Aorta (tissue), 5 donors: Measurements from ENCODE around the gene MBD6. TPM values are rescaled to one million over a fixed set of nuclear protein-coding genes. Genes with fewer than 3 reads are reported as not detected.
"Not testable (repeated sequence)": the region's sequence is repeated elsewhere in the genome, so short reads cannot be mapped to it uniquely, and the experiment has no call there.

ENCODE experiments used
- ATAC-seq: fragments of 200-7000 bp; cut with Tn5 transposase; one replicate; pipeline ENCODE4 v1.9.1; 2022; ENCODE audit warnings: moderate library complexity; ENCODE audit not compliant: low FRiP score
- DNase-seq, 2 donors: peaks; one replicate each; pipeline ENCODE4 v3.0.0-alpha.2; 2020
- H3K27ac ChIP-seq, 2 donors: one replicate each; pipeline ENCODE4 v1.5.1; 2013; ENCODE audit warnings: low read length in 2 of 2, mild to moderate bottlenecking in 2 of 2, moderate library complexity in 2 of 2, control low read depth in 1 of 2, inconsistent platforms in 1 of 2, low read depth in 1 of 2
- H3K27me3 ChIP-seq, 2 donors: one replicate each; pipeline ENCODE4 v1.6.1; 2013; ENCODE audit warnings: control low read depth in 1 of 2, low read length in 1 of 2, mild to moderate bottlenecking in 1 of 2, moderate library complexity in 1 of 2; ENCODE audit not compliant: insufficient read depth in 2 of 2, control insufficient read depth in 1 of 2
- H3K36me3 ChIP-seq, 2 donors: one replicate each; pipeline ENCODE4 v1.6.1; 2013; ENCODE audit warnings: control low read depth in 1 of 2, low read length in 1 of 2, mild to moderate bottlenecking in 1 of 2; ENCODE audit not compliant: insufficient read depth in 2 of 2, control insufficient read depth in 1 of 2
- H3K4me1 ChIP-seq, 2 donors: one replicate each; pipeline ENCODE4 v1.6.1; 2013; ENCODE audit warnings: low read length in 2 of 2, control low read depth in 1 of 2, mild to moderate bottlenecking in 1 of 2, moderate library complexity in 1 of 2; ENCODE audit not compliant: insufficient read depth in 2 of 2, control insufficient read depth in 1 of 2
- H3K4me3 ChIP-seq, 2 donors: one replicate each; pipeline ENCODE4 v1.5.1; 2013; ENCODE audit warnings: low read length in 2 of 2, control low read depth in 1 of 2, mild to moderate bottlenecking in 1 of 2
- H3K9me3 ChIP-seq: one replicate; pipeline ENCODE4 v1.6.1; 2013; ENCODE audit warnings: mild to moderate bottlenecking, low read length; ENCODE audit not compliant: control insufficient read depth
- WGBS, 2 donors: extraction: QIAGEN DNeasy Blood & Tissue Kit; methylation state at CpG; one replicate each; pipeline ENCODE4 v1.1.7; 2013; 5-methylcytosine and 5-hydroxymethylcytosine counted together
- intact Hi-C, 2 donors: fragments of 100-400 bp; cut with DNase I; formaldehyde crosslinking; loops; one replicate each; pipeline versions ENCODE4 v1.14.2 to v1.15.0; 2022
- polyA plus RNA-seq, 2 donors: library from polyadenylated mRNA; stranded (reverse); fragments of 200-250 nt; gene quantifications; one replicate each; pipeline ENCODE4 v1.2.3, GENCODE V29; 2013
- total RNA-seq, 2 donors: library from RNA; stranded (reverse); fragmentation: NEBNext Ultra II Directional; extraction: Animal tissue kit (Norgen Biotek cat#: 25700); gene quantifications; one replicate each; pipeline ENCODE4 v1.2.1, GENCODE V29; 2021
- donor health status: healthy with polysubstance abuse.
- donor health status: Bipolar disorder and iron deficiency.
- donor health status: DM: no; HTN: no; CAD: no.
- donor health status: DM: no; HTN: no; CAD: no.
- donor health status: DM: yes; HTN: yes; CAD: no.

MBD6 gene
- total and polyA plus RNA-seq, 4 donors = 7.5 to 77.4 (median 69.2) TPM

- intact Hi-C loops = no loop called here
- WGBS, 2 donors = 53 to 55% methylated on average over 7 of the region's 7 CpGs
- Histone ChIP-seq H3K4me3 (no peak overlapping the region), H3K9me3 (no peaks in the 10 kb centered on the region), H3K36me3 (no peaks in the 10 kb centered on the region), H3K27ac (no peak overlapping the region), H3K4me1 (no peaks in the 10 kb centered on the region), H3K27me3 (no peaks in the 10 kb centered on the region)
- DNase-seq (no peak), ATAC-seq (no peak)
Observed at GRCh38 chr12:57553343-57554202, 30.9 kb downstream of the MBD6 start.

GRCh38 chr12:57554453-57554852 lies 31.8 kb downstream of the MBD6 start:
- ATAC-seq = no peak

GRCh38 chr12:57554897-57555296 lies 32.3 kb downstream of the MBD6 start:
- DNase-seq = no peak
- no peak for ATAC-seq
- 100% methylated on average over 1 of the region's 1 CpG for WGBS, 2 donors

More at GRCh38 chr12:57554453-57554852, 31.8 kb downstream of the MBD6 start:
- no peak overlapping the region for H3K27ac ChIP-seq
- 92 to 97% methylated on average over 2 of the region's 2 CpGs for WGBS, 2 donors
- H3K9me3 ChIP-seq = no peaks in the 10 kb centered on the region
- no peaks in the 10 kb centered on the region for H3K36me3 ChIP-seq
- DNase-seq = no peak
- no peaks in the 10 kb centered on the region for H3K27me3 ChIP-seq
- no peaks in the 10 kb centered on the region for H3K4me1 ChIP-seq
- no peak overlapping the region for H3K4me3 ChIP-seq
- intact Hi-C loops = no loop called here

GRCh38 chr12:57558864-57559263 lies 36.2 kb downstream of the MBD6 start:
- Histone ChIP-seq H3K4me1 (no peaks in the 10 kb centered on the region), H3K36me3 (peaks cover 0 to 1% of the 10 kb centered on the region in 2 donors), H3K9me3 (no peaks in the 10 kb centered on the region), H3K27me3 (no peaks in the 10 kb centered on the region), H3K27ac (no peak overlapping the region), H3K4me3 (no peak overlapping the region)
- DNase-seq (no peak), ATAC-seq (no peak)
- intact Hi-C loops = no loop called here
- WGBS, 2 donors = 89 to 92% methylated on average over 4 of the region's 4 CpGs

More at GRCh38 chr12:57554897-57555296, 32.3 kb downstream of the MBD6 start:
- H3K36me3 ChIP-seq = no peaks in the 10 kb centered on the region
- intact Hi-C loops = no loop called here
- no peak overlapping the region for H3K4me3 ChIP-seq
- no peak overlapping the region for H3K27ac ChIP-seq
- no peaks in the 10 kb centered on the region for H3K27me3 ChIP-seq
- H3K9me3 ChIP-seq = no peaks in the 10 kb centered on the region
- H3K4me1 ChIP-seq = no peaks in the 10 kb centered on the region

DNA sequence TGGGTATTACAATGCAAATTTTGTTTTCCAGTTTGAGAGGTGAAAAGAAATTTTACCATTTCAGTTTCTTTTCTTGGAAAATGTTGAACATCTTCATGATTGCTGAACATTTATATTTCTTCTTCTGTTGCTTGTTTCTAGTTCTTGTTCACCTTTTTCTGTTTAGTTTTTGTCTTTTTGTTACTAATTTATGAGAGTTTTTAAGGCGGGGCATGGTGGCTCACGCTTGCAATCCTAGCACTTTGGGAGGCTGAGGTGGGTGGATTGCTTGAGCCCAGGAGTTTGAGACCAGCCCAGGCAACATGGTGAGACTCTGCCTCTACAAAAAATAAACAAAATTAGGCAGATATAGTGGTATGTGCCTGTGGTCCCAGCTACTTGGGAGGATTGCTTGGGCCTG lies 37.9 kb downstream of the MBD6 start:
- Histone ChIP-seq H3K9me3 (no peaks in the 10 kb centered on the region), H3K36me3 (peaks cover 0 to 3% of the 10 kb centered on the region in 2 donors), H3K4me1 (no peaks in the 10 kb centered on the region), H3K4me3 (no peak overlapping the region), H3K27ac (no peak overlapping the region), H3K27me3 (no peaks in the 10 kb centered on the region)
- no peak for DNase-seq
- intact Hi-C loops = no loop called here
- ATAC-seq = no peak
- WGBS, 2 donors = 92 to 97% methylated on average over 2 of the region's 2 CpGs

GRCh38 chr12:57561117-57561516 lies 38.5 kb downstream of the MBD6 start:
- H3K4me1 ChIP-seq, H3K36me3 ChIP-seq, H3K27ac ChIP-seq, H3K9me3 ChIP-seq, intact Hi-C loops, H3K4me3 ChIP-seq, ATAC-seq, H3K27me3 ChIP-seq, DNase-seq: not testable (repeated sequence)
- WGBS, 2 donors = 64% methylated on average over 1 of the region's 1 CpG

DNA sequence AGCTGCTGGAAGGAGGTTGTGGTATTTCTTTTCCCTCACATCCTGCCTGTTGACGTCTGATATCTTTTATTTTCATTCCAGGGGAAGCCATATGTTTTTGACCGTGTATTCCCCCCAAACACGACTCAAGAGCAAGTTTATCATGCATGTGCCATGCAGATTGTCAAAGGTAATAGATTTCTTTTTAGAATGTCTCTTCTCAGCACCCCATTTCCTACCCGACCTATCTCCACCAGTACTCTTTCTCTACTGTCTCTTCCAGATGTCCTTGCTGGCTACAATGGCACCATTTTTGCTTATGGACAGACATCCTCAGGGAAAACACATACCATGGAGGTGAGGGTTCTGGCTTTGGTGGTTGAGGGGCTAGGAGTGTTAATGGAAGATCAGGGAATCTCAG lies 40.7 kb downstream of the MBD6 start:
- no peak overlapping the region for H3K27ac ChIP-seq
- H3K27me3 ChIP-seq = no peaks in the 10 kb centered on the region
- H3K9me3 ChIP-seq = no peaks in the 10 kb centered on the region
- DNase-seq (no peak), ATAC-seq (no peak)
- no peak overlapping the region for H3K4me3 ChIP-seq
- WGBS, 2 donors = 39 to 41% methylated on average over 4 of the region's 4 CpGs
- no peaks in the 10 kb centered on the region for H3K4me1 ChIP-seq
- intact Hi-C loops = no loop called here
- H3K36me3 ChIP-seq = peaks cover 0 to 3% of the 10 kb centered on the region in 2 donors

GRCh38 chr12:57564178-57564740 lies 41.6 kb downstream of the MBD6 start:
- H3K9me3 ChIP-seq = no peaks in the 10 kb centered on the region
- H3K4me1 ChIP-seq = no peaks in the 10 kb centered on the region
- H3K27me3 ChIP-seq = no peaks in the 10 kb centered on the region
- WGBS, 2 donors = 81 to 83% methylated on average over 7 of the region's 7 CpGs
- ATAC-seq (no peak), DNase-seq (no peak)
- H3K36me3 ChIP-seq = peaks cover 0 to 3% of the 10 kb centered on the region in 2 donors
- H3K4me3 ChIP-seq = no peak overlapping the region
- intact Hi-C loops = no loop called here
- no peak overlapping the region for H3K27ac ChIP-seq

DNA sequence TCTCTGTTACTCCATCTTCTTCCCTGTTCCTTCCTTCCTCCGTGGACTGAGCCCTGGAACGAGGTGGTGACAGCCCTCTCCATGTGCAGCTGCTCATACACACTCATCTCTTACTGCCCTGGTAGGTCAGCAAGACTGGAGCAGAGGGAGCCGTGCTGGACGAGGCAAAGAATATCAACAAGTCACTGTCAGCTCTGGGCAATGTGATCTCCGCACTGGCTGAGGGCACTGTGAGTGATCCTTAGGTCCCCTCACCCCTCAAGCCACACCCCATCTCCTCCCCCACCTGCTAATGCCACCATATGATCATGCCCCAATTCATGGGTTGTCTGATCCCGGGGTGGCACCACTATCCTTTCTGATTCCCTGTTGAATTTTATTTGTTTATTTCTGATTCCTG lies 46.2 kb downstream of the MBD6 start:
- intact Hi-C loops = no loop called here
- WGBS, 2 donors = 69 to 74% methylated on average over 6 of the region's 6 CpGs

More for the DNA sequence above, 46.2 kb downstream of the MBD6 start:
- no peaks in the 10 kb centered on the region for H3K27me3 ChIP-seq
- DNase-seq (no peak), ATAC-seq (no peak)
- no peak overlapping the region for H3K27ac ChIP-seq
- no peak overlapping the region for H3K4me3 ChIP-seq
- no peaks in the 10 kb centered on the region for H3K9me3 ChIP-seq
- no peaks in the 10 kb centered on the region for H3K4me1 ChIP-seq
- peaks cover 0 to 2% of the 10 kb centered on the region in 2 donors for H3K36me3 ChIP-seq
